Tibial nerve (tissue), 4 donors: ENCODE measurements around the gene IKBIP.

ENCODE experiments used
- CTCF ChIP-seq, 5 experiments: fragments of 200-600 bp in 3 of 5; fragments of 450-650 bp in 2 of 5; sonication (generic) in 3 of 5; IDR thresholded peaks; one replicate each; pipeline ENCODE4 v1.5.1; 2016 to 2019; ENCODE audit warnings: antibody characterized with exemption in 5 of 5, mild to moderate bottlenecking in 3 of 5, moderate library complexity in 2 of 5
- EP300 ChIP-seq, 2 donors: sonication (generic); formaldehyde crosslinking; IDR thresholded peaks; one replicate each; pipeline ENCODE4 v1.6.1; 2017; ENCODE audit warnings: antibody characterized with exemption in 2 of 2, mild to moderate bottlenecking in 1 of 2
- POLR2A ChIP-seq, 2 donors: fragments of 450-650 bp; IDR thresholded peaks; one replicate each; pipeline ENCODE4 v1.6.1; 2017; ENCODE audit warnings: antibody characterized with exemption in 2 of 2, mild to moderate bottlenecking in 2 of 2, moderate library complexity in 2 of 2

- TF ChIP-seq CTCF (IDR thresholded peaks at IDR 0.05) (no peak), POLR2A (IDR thresholded peaks at IDR 0.05) (no peak), EP300 (IDR thresholded peaks at IDR 0.05) (no peak)
Observed at GRCh38 chr12:98595243-98595988, 49.2 kb downstream of the IKBIP start.
